Measurements from ENCODE around the gene MBNL2. TPM values are rescaled to one million over a fixed set of nuclear protein-coding genes. Genes with fewer than 3 reads are reported as not detected.

The MBNL2 gene
- total RNA-seq, 1 donor, result 69.8 TPM

- Histone ChIP-seq H3K4me1 (ENCODE audit: insufficient read depth, low read length) (peaks cover 34% of the 10 kb centered on the region), H4K20me1 (ENCODE audit: insufficient read depth, low read length) (peaks cover 10% of the 10 kb centered on the region), H2AFZ (ENCODE audit: low read length) (peak overlapping the region; percentile 8), H3K36me3 (ENCODE audit: insufficient read depth, low read length) (no peaks in the 10 kb centered on the region), H3K27ac (ENCODE audit: low read depth, low read length) (peak overlapping the region; percentile 76), H3K4me3 (ENCODE audit: insufficient read depth, low read length) (no peak overlapping the region), H3K9me3 (ENCODE audit: low read depth, low read length) (no peaks in the 10 kb centered on the region), H3K79me2 (ENCODE audit: insufficient read depth, low read length) (peaks cover 16% of the 10 kb centered on the region), H3K27me3 (ENCODE audit: insufficient read depth, low read length) (no peaks in the 10 kb centered on the region), H3K4me2 (ENCODE audit: insufficient read depth, low read length) (peak overlapping the region; percentile 58)
- DNase-seq (ENCODE audit: insufficient read length, low spot score, missing footprints), result no peak
- TF ChIP-seq CTCF (IDR thresholded peaks at IDR 0.05; ENCODE audit: extremely low read depth, low read depth, low read length), result no peak
Measured at GRCh38 chr13:97308735-97309429, 86.7 kb downstream of the MBNL2 start.

- Histone ChIP-seq H2AFZ (ENCODE audit: low read length) (no peak overlapping the region), H3K4me3 (ENCODE audit: insufficient read depth, low read length) (no peak overlapping the region), H3K4me1 (ENCODE audit: insufficient read depth, low read length) (peaks cover 34% of the 10 kb centered on the region), H3K9me3 (ENCODE audit: low read depth, low read length) (no peaks in the 10 kb centered on the region), H3K4me2 (ENCODE audit: insufficient read depth, low read length) (no peak overlapping the region), H3K27ac (ENCODE audit: low read depth, low read length) (no peak overlapping the region), H3K36me3 (ENCODE audit: insufficient read depth, low read length) (no peaks in the 10 kb centered on the region), H4K20me1 (ENCODE audit: insufficient read depth, low read length) (peaks cover 24% of the 10 kb centered on the region), H3K27me3 (ENCODE audit: insufficient read depth, low read length) (no peaks in the 10 kb centered on the region), H3K79me2 (ENCODE audit: insufficient read depth, low read length) (peaks cover 19% of the 10 kb centered on the region)
- no peak for DNase-seq (ENCODE audit: insufficient read length, low spot score, missing footprints)
- TF ChIP-seq CTCF (IDR thresholded peaks at IDR 0.05; ENCODE audit: extremely low read depth, low read depth, low read length), result no peak
Measured at GRCh38 chr13:97310809-97311436, 88.8 kb downstream of the MBNL2 start.

GRCh38 chr13:97311956-97312355 lies 89.8 kb downstream of the MBNL2 start:
- Histone ChIP-seq H3K4me2 (ENCODE audit: insufficient read depth, low read length) (no peak overlapping the region), H3K27me3 (ENCODE audit: insufficient read depth, low read length) (no peaks in the 10 kb centered on the region), H3K36me3 (ENCODE audit: insufficient read depth, low read length) (no peaks in the 10 kb centered on the region), H4K20me1 (ENCODE audit: insufficient read depth, low read length) (peaks cover 25% of the 10 kb centered on the region), H3K4me3 (ENCODE audit: insufficient read depth, low read length) (no peak overlapping the region), H3K27ac (ENCODE audit: low read depth, low read length) (no peak overlapping the region), H3K9me3 (ENCODE audit: low read depth, low read length) (no peaks in the 10 kb centered on the region), H3K4me1 (ENCODE audit: insufficient read depth, low read length) (peaks cover 26% of the 10 kb centered on the region), H3K79me2 (ENCODE audit: insufficient read depth, low read length) (peaks cover 16% of the 10 kb centered on the region), H2AFZ (ENCODE audit: low read length) (no peak overlapping the region)
- no peak for DNase-seq (ENCODE audit: insufficient read length, low spot score, missing footprints)
- TF ChIP-seq CTCF (IDR thresholded peaks at IDR 0.05; ENCODE audit: extremely low read depth, low read depth, low read length), result no peak

- no peaks in the 10 kb centered on the region for H3K27me3 ChIP-seq (ENCODE audit: insufficient read depth, low read length)
- H3K36me3 ChIP-seq (ENCODE audit: insufficient read depth, low read length), result no peaks in the 10 kb centered on the region
- H3K79me2 ChIP-seq (ENCODE audit: insufficient read depth, low read length), result peaks cover 20% of the 10 kb centered on the region
- H3K27ac ChIP-seq (ENCODE audit: low read depth, low read length), result no peak overlapping the region
- no peak overlapping the region for H3K4me2 ChIP-seq (ENCODE audit: insufficient read depth, low read length)
- no peak overlapping the region for H2AFZ ChIP-seq (ENCODE audit: low read length)
- peaks cover 25% of the 10 kb centered on the region for H4K20me1 ChIP-seq (ENCODE audit: insufficient read depth, low read length)
- H3K4me3 ChIP-seq (ENCODE audit: insufficient read depth, low read length), result no peak overlapping the region
- no peak for DNase-seq (ENCODE audit: insufficient read length, low spot score, missing footprints)
- H3K9me3 ChIP-seq (ENCODE audit: low read depth, low read length), result no peaks in the 10 kb centered on the region
- TF ChIP-seq CTCF (IDR thresholded peaks at IDR 0.05; ENCODE audit: extremely low read depth, low read depth, low read length), result no peak
- peaks cover 9% of the 10 kb centered on the region for H3K4me1 ChIP-seq (ENCODE audit: insufficient read depth, low read length)
Measured at GRCh38 chr13:97313551-97314260, 91.6 kb downstream of the MBNL2 start.

All from osteoblast (primary cell).